ENCODE measurements around the gene DLX4.

DNA sequence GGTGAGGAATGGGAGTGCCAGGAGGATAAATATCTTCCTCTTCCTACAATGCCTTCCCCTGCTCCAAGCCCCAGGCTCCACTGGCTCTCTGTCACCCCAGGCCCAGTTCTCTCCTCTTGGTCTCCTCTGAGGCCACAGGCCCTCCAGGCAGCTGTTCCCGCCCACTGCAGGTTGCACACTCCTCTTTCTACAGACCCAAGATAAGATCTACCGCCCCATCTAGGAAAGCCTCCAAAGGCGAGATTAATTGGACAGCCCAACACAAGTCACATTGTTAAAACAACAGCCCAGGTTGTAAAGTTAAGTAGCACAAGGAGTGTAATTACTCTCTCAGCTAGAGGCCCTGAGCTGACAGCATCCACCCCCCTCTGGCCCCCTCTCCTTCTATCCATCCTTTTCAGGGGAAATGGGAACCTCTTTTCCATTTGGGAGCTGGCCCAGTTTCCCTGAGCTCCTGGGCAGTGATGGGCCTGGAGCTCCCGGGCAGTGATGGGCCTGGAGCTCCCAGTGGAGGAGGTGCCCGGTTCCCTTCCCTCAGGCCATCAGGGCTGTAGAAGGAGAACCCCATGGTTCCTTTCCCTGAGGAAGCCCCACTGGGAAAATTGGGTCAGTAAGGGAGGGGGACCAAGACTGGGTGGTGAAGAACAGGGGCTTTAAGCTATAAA, 7.3 kb downstream of the DLX4 start:
- TF ChIP-seq, protein P1, sequence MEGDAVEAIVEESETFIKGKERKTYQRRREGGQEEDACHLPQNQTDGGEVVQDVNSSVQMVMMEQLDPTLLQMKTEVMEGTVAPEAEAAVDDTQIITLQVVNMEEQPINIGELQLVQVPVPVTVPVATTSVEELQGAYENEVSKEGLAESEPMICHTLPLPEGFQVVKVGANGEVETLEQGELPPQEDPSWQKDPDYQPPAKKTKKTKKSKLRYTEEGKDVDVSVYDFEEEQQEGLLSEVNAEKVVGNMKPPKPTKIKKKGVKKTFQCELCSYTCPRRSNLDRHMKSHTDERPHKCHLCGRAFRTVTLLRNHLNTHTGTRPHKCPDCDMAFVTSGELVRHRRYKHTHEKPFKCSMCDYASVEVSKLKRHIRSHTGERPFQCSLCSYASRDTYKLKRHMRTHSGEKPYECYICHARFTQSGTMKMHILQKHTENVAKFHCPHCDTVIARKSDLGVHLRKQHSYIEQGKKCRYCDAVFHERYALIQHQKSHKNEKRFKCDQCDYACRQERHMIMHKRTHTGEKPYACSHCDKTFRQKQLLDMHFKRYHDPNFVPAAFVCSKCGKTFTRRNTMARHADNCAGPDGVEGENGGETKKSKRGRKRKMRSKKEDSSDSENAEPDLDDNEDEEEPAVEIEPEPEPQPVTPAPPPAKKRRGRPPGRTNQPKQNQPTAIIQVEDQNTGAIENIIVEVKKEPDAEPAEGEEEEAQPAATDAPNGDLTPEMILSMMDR (IDR thresholded peaks at IDR 0.05): no peak
- TF ChIP-seq ZFX (IDR thresholded peaks at IDR 0.05; ENCODE audit: borderline replicate concordance): no peak
